HL-60 (cell line): ENCODE measurements around the gene MKI67.

Experiments used
- CTCF ChIP-seq: IDR thresholded peaks from one replicate; pipeline ENCODE4 v1.5.1; 2011; ENCODE audit warnings: low read length, control low read depth, inconsistent platforms; ENCODE audit not compliant: insufficient read depth
- GABPA ChIP-seq: IDR thresholded peaks from 2 replicates; pipeline ENCODE4 v1.6.1; 2012; ENCODE audit warnings: low read depth
- POLR2AphosphoS5 ChIP-seq: IDR thresholded peaks from 2 replicates; pipeline ENCODE4 v1.6.1; 2012; ENCODE audit warnings: low read depth

GRCh38 chr10:128053356-128053755 is 72.9 kb downstream of the MKI67 start:
- TF ChIP-seq CTCF (no peak), POLR2AphosphoS5 (no peak), GABPA (no peak)
